ENCODE results near the gene EFHC1. TPM values are rescaled to one million over a fixed set of nuclear protein-coding genes. Genes with fewer than 3 reads are reported as not detected.

The EFHC1 gene
- total RNA-seq, 2 donors from 2014 or later: 7.3 to 7.9 TPM

GRCh38 chr6:52495922-52496321 is 75.8 kb downstream of the EFHC1 start:
- intact Hi-C loops (cut with DNase I): loop anchor here in 1 of 2 donors (5.0 kb wide), 1 partner anchor 74 kb away; the partner anchor contains the start of gene EFHC1
- DNase-seq: no peak
- no peak for ATAC-seq

- ATAC-seq (no peak), DNase-seq (no peak)
- intact Hi-C loops (cut with DNase I): loop anchor here in 1 of 2 donors (5.0 kb wide), 1 partner anchor 74 kb away; the partner anchor contains the start of gene EFHC1
Measured at GRCh38 chr6:52496631-52497030, 76.5 kb downstream of the EFHC1 start.

GRCh38 chr6:52497652-52498408 is 77.7 kb downstream of the EFHC1 start:
- intact Hi-C loops (cut with DNase I): loop anchor here in 1 of 2 donors (5.0 kb wide), 1 partner anchor 76 kb away; the partner anchor contains the start of gene EFHC1
- peak; percentile 71 for DNase-seq
- peak in 1 of 2 donors; percentile 37 for ATAC-seq

- intact Hi-C loops (cut with DNase I): loop anchor here in 1 of 2 donors (5.0 kb wide), 1 partner anchor 76 kb away; the partner anchor contains the start of gene EFHC1
- no peak for DNase-seq
- no peak for ATAC-seq
Measured at GRCh38 chr6:52498538-52499017, 78.4 kb downstream of the EFHC1 start.

- ATAC-seq (no peak), DNase-seq (no peak)
- intact Hi-C loops (cut with DNase I): loop anchor here in 1 of 2 donors (5.0 kb wide), 1 partner anchor 77 kb away; the partner anchor contains the start of gene EFHC1
Measured at GRCh38 chr6:52499026-52499425, 78.9 kb downstream of the EFHC1 start.

GRCh38 chr6:52499681-52500236 is 79.6 kb downstream of the EFHC1 start:
- ATAC-seq (peak; percentile 20 to 48), DNase-seq (no peak)
- intact Hi-C loops (cut with DNase I): loop anchor here (5.0 to 10.0 kb wide), 4 partner anchors 73 to 163 kb away; partner anchors contain the start of genes EFHC1 (in 1 of the 2) and TRAM2 (in 1 of the 2)

GRCh38 chr6:52500238-52501129 is 80.3 kb downstream of the EFHC1 start:
- peak in 1 of 2 donors; percentile 28 for ATAC-seq
- DNase-seq: no peak

GRCh38 chr6:52502306-52503029 is 82.3 kb downstream of the EFHC1 start:
- DNase-seq (no peak), ATAC-seq (no peak)
- intact Hi-C loops (cut with DNase I): loop anchor here (5.0 to 10.0 kb wide), 3 partner anchors 70 to 160 kb away; partner anchors contain the start of gene TRAM2 (in 1 of the 2)

More at GRCh38 chr6:52500238-52501129, 80.3 kb downstream of the EFHC1 start:
- intact Hi-C loops (cut with DNase I): loop anchor here (5.0 to 10.0 kb wide), 3 partner anchors 72 to 162 kb away; partner anchors contain the start of gene TRAM2 (in 1 of the 2)

- DNase-seq (no peak), ATAC-seq (no peak)
- intact Hi-C loops (cut with DNase I): loop anchor here (5.0 to 10.0 kb wide), 3 partner anchors 69 to 159 kb away; partner anchors contain the start of gene TRAM2 (in 1 of the 2)
Measured at GRCh38 chr6:52503323-52503747, 83.2 kb downstream of the EFHC1 start.

GRCh38 chr6:52503851-52504781 is 84.0 kb downstream of the EFHC1 start:
- ATAC-seq: peak; percentile 78 to 88
- intact Hi-C loops (cut with DNase I): loop anchor here (5.0 to 10.0 kb wide), 3 partner anchors 68 to 158 kb away; partner anchors contain the start of gene TRAM2 (in 1 of the 2)
- peak; percentile 91 for DNase-seq

- intact Hi-C loops (cut with DNase I): loop anchor here (5.0 to 10.0 kb wide), 3 partner anchors 68 to 158 kb away; partner anchors contain the start of gene TRAM2 (in 1 of the 2)
- DNase-seq (no peak), ATAC-seq (peak in 1 of 2 donors; percentile 1)
Measured at GRCh38 chr6:52504782-52505136, 84.6 kb downstream of the EFHC1 start.

- ATAC-seq (no peak), DNase-seq (no peak)
- intact Hi-C loops (cut with DNase I): loop anchor here in 1 of 2 donors (10.0 kb wide), 1 partner anchor 69 kb away; the partner anchor contains the start of gene TRAM2
Measured at GRCh38 chr6:52505726-52506409, 85.7 kb downstream of the EFHC1 start.

- ATAC-seq (no peak), DNase-seq (no peak)
- intact Hi-C loops (cut with DNase I): loop anchor here in 1 of 2 donors (10.0 kb wide), 1 partner anchor 68 kb away; the partner anchor contains the start of gene TRAM2
Measured at GRCh38 chr6:52506476-52506875, 86.3 kb downstream of the EFHC1 start.

GRCh38 chr6:52507557-52508260 is 87.6 kb downstream of the EFHC1 start:
- no peak for DNase-seq
- ATAC-seq: no peak
- intact Hi-C loops (cut with DNase I): loop anchor here in 1 of 2 donors (10.0 kb wide), 1 partner anchor 67 kb away; the partner anchor contains the start of gene TRAM2

GRCh38 chr6:52508261-52508739 is 88.2 kb downstream of the EFHC1 start:
- DNase-seq (no peak), ATAC-seq (no peak)
- intact Hi-C loops (cut with DNase I): loop anchor here in 1 of 2 donors (10.0 kb wide), 1 partner anchor 67 kb away; the partner anchor contains the start of gene TRAM2

Measured in left cardiac atrium (tissue), 4 donors.